ENCODE results near the gene IL1R2.

Gene IL1R2, protein sequence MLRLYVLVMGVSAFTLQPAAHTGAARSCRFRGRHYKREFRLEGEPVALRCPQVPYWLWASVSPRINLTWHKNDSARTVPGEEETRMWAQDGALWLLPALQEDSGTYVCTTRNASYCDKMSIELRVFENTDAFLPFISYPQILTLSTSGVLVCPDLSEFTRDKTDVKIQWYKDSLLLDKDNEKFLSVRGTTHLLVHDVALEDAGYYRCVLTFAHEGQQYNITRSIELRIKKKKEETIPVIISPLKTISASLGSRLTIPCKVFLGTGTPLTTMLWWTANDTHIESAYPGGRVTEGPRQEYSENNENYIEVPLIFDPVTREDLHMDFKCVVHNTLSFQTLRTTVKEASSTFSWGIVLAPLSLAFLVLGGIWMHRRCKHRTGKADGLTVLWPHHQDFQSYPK

DNA sequence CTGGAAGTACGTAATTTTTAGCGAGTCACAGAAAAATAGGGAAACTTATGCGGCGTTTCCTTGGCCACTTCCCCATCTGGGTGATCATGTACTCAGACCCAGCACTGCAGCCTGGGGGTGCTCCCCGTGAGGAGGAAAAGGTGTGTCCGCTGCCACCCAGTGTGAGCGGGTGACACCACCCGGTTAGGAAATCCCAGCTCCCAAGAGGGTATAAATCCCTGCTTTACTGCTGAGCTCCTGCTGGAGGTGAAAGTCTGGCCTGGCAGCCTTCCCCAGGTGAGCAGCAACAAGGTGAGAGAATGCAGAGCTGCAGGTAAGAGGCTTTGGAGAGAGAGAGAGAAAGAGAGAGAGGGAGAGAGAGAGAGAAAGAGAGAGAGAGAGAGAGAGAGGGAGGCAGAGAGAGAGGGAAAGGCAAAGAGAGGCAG, at the start of gene IL1R2:
Gene IL1R2, plus strand, starts transcription at position 240 of the 425 bp plus-strand sequence. CDS start 16,616 bp downstream, outside the sequence.
- no peak for DNase-seq

DNA sequence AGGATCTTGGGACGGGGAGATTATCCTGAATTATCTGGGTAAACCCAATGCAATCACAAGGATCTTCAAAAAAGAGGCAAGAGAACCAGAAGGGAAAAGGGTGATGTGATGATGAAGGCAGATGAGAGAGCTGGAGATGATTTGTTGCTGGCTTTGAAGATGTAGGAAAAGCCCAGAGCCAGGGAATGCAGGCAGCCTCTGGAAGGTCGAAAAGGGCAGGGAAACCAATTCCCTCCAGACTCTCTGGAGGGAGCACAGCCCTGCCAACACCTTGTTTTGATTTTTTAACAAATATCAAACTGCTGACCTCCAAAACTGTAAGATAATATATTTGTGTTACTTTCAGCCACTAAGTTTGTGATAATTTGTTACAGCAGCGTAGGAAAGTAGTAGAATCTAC, 48.9 kb upstream of the IL1R2 start:
- DNase-seq, result no peak

DNA sequence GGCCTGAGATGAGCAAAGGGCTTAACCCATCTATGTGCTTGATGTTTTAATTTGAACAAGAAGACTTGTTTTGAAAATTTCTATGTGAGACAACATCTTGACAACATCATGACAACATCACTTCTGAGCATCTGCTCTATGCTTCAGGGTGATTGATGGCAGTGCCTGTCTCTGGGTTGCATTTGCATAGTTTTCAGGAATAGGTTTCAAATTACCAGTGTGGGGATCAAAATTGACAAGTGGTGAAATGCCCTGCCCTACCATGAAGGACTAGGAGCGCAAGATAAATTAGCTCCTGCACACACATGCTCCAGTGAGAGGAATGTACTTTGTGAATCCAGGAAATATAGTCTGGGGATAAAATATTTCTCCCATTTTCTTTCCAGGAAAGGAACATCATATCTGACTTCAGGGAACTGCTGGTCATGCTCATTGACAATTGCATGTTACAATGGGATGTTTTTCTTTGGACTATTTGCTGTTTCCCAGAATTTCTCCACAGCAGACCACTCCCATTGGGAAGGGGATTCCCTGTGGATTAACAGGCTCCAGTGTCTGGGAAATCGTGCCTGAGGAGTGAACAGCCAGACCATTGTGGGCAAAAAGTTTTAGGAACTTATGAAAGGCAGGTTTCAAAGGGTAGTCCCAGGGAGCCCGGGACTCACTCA, 45.3 kb upstream of the IL1R2 start:
- no peak for DNase-seq

DNA sequence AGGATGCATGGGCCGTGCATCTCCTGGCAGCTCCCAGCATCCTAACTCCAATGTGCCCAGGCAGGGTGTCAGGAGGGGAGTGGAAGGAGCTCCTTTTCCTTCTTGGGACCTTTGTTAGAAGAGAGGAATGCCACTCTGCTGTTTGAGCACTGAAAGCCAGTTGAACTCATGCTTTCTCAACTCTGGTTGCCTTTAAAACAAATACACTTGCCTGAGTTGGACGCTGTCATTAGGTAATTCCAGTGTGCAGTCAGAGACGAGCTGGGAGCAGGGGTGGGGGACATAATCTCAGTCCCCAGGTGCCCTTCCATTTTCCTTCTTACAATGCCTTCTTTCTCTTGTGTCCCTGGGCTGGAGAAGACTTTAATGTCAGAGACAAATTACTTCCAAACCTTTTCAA, 44.4 kb upstream of the IL1R2 start:
- no peak for DNase-seq

DNA sequence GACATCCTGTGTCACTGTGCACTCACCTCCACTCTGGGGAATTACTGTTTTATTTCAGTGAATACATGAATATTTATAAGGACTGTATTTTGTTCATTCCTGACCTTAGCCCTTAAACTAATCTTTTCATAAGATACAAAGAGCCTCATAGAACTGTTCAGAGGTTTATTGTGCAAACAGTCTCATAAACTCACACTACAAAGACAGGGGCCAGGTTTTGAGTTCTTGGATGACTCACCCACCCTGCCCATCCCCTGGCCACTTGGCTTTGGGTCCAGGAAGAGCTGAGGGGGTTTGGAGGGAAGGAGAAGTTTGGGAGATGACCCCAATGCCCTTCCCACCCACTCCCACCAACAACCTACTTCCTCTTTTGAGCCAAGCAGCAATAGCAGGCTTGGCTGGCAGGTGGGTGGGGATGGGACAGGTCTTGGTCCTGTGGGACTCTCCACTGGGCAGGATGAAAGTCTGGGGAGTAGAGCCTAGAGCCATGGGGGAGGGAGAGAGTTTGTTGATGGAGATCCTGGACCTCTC, 43.1 kb upstream of the IL1R2 start:
- DNase-seq, result no peak

DNA sequence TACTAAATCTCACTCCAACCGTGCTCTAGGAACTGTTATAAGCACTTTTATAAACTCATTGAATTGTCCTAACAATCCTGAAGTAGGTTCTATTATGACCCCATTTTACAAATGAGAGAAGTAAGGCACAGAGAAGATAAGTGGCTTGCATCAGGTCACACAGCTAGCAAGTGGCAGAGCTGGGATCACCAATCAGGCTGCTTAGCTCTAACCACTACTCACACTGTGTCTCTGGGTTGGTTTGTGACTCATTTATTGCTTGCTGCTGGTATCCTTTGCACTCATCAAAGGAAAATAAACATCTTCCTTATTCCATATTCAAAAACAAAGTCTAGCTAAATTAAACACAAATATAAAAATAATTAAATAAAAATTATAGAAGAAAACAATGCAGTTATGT, 42.5 kb upstream of the IL1R2 start:
- no peak for DNase-seq

DNA sequence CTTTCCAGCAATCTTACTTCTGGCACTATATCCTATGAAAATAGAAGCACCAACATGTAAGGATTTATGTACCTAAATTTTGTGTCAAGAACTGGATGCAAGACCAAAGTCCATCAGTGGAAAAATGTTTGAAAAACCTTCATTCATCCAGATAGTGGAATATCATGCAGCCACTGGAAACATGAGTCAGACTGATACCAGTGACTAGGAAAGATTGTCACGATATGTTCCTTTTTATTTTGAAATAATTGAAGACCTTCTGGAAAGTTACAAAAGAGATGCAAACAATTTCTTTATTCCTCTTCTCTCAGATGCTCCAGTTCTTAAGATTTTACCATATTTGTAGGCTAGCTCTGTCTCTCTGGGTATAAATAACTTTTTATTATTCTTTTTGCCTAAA, 40.5 kb upstream of the IL1R2 start:
- no peak for DNase-seq

DNA sequence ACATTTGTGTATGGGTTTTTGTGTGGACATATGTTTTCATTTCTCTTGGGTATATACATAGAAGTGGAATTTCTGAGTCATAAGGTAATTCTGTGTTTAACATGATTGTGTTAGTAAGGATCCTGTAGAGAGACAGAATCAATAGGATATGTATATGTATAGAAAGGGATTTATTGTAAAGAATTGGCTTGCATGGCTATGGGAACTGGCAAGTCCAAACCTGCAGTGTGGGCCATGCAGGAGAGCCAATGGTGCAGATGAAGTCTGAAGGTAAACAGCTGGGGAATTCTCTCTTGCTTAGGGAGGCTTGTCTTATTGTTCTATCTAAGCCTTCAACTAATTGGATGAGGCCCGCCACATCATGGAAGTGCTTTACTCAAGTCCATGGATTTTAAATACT, 39.2 kb upstream of the IL1R2 start:
- no peak for DNase-seq

DNA sequence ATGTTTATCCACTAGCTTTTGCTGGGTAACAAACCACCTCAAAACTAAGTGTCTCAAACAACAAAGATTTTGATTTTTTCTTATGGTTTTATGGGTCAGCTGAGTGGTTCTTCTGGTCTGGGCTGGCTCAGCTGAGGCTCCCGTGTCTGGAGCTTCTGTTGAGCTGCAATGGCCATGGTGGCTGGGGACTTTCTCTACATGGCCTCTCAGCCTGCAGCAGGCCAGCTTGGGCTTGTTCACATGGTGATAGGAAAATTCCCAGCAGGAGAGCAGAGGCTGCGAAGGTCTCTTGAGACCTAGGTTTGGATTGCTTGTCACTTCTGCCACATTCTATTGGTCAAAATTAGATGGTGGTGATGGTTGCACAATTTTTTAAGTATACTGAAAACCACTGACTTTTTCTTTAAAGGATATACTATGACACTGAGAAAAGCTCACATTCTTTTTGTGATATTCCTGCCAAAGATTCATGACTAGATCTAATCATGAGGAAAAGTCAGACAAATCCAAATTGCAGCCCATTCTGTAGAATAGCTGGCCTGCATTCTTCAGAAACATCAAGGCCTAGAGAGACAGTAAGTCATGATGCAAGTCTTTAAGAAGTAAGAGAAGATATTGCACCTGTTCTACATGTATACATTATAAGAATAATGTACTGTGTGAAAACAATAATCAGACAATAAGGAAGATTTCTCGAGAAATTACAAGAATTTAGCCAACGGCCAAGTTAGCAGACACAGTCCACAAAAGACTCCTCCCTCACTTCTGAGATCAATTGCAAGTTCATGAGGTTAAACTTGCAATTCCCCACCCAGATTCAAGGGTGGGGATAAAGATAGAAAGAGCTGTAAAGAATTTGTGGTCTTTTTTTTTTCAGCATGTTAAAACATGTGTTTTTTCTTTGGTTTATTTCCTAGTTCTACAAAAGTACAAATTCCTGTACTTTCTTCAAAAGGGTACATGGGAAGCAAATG, 35.0 kb upstream of the IL1R2 start:
- DNase-seq, result no peak

DNA sequence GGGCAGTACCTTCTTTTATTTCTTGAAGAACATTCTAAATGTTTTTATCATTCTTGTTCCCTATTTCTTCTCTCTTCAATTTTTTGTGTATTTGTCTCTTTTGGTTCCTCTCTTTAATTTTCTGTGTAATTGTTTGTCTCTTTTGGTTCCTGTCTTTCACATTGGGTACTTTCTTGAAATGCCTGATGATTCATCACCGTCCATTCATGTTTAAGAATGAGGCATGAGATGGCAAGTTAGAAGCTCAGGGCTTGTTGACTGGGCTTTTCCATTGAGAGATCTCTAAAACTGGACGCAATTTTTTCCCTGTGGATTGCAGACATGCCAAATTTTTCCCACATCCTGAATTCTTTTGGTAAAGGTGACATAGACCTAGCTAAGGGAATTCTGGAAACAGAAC, 33.7 kb upstream of the IL1R2 start:
- DNase-seq, result no peak

DNA sequence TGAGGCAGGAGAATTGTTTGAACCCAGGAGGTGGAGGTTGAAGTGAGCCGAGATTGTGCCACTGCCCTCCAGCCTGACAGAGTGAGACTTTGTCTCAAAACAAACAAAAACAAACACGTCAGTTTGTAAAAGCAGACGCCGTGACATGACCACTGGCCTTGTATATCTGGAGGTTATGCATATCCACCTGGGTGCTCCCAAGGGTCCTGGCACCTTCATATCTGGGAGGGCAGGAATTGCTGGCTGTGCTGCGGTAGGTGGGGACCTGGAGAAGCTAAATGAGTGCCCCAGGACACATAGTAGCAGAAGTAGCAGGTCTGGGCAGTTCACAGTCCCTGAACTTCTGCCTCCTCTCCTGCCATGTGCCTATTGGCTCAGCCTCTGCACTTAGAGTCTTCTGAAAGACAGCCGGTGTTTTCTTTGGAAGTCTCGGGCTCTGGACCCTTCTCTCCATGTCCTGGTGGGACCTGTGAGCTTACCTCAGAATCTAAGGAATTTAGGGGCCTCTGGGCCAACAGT, 30.9 kb upstream of the IL1R2 start:
- no peak for DNase-seq

DNA sequence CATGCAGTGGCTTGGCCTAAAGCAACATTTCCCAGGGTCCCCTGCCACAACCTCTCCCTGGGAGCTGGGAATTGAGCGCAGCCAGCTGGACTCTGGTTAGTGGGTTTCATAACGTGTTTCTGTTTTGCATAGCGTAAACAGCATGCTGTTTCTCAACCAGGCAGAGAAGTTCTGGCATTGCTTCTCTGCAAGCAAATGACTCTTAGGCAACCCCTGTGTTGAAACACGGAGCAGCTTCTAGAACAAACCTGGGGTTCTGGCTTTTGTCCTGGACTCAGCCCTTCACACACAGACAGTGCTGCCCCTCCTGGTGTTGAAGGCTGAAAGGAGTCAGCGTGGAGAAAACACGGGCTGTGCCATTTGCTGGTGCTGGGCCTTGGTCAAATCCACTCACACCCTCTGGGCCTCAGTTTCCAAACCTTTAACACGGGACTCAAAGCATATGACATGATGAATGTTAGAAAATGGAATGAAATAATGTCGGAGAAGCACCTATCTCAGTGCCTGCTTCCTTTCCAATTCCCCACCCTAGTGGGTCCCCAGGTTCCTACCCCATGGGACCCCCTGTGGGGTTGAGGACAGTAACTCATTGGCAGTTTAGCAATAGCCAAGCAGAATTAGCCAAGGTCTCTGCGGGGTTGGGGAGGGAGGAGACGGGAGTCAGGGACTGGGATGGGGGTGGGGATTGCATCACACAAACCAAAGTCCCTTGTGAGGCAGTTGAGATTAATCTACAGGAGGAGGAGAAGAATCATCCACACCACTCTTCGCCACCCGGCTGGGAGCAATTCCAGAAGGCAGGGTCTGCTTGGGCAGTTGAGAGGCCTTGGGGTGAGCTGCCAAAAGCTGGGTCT, 30.2 kb upstream of the IL1R2 start:
- DNase-seq, result no peak

DNA sequence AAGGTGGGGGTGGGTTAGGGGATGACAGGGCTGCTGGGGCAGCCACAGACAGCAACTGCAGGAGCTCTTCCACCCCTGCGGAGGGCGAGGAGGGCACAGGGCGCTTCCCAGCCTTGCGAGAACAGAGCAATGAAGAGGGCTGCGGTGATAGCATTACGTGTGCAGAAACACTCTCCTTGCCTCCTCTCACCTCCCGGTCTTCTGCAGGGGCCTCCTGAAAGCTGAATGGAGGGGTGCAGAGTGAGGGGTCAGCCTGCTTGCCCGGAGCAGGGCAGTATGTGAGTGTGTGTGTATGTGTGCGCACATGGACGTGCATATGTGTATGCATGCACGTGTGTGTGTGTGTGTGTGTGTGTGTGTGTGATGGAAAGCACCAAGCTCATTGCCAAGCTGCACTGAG, 29.5 kb upstream of the IL1R2 start:
- no peak for DNase-seq

DNA sequence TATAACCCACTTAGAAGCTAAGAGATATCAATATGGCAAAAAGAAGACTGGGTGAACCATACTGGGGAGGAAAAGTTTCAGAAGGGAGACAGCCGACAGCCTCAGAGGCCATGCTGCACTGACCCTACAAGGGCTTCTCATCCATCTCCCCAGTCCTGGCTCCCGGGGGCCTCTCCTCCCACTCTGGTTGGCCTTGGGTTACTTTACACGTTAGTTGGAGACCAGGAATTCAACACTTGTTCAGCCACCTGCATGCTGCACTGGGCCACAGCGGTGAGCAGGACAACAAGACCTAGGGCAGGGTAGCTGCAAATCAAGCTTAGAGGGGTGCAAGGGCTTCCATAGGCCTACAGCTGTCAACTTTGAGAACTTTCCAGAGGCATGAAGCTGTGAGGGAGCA, 28.6 kb upstream of the IL1R2 start:
- DNase-seq, result no peak

DNA sequence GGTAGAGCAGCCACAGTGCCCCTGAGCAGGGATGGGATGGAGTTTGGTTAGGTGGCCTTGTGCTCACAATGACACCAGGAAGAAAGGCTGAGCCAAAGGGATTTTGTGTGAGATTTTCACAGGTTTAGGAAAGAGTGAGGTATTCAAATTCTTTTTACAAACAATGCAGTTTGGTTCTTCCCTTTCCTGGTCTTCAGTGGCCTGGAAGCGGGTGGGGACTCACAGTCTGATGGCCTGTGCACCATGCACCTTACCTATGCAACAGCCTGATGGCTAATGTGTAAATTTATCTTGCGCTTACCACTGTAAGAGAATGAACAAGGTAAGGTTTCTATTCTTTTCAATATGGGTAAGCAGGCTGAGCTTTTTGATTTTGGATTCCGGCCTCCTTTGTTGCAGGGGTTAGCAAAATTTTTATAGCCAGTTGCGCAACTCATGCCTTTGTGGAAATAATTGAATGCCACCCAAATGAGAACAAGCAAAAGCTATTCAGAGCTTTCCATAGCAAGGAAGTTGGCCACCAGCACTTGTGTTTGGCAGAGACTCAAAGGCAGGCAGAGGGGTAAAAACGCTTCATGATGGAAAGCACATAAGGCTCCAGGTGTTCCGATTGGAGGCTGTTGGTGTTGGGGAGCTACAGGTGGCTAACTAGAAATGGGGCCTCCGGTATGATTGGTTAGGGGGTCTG, 23.8 kb upstream of the IL1R2 start:
- no peak for DNase-seq

DNA sequence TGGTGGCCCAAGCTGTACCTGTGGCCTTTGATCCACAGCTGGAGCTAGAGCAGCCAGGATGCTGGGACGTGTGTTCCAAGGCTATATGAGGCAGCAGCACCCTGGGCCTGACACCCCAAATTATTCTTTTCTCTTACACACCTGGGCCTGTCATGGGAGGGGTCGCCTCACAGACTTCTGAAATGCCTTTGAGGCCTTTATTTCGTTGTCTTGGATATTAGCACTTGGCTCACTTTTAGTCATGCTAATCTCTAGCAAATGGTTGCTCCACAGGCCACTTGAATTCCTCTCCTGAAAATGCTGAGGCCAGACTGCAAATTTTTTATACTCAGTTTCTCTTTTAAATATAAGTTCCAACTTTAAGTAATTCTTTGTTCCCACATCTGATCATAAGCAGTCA, 22.0 kb upstream of the IL1R2 start:
- no peak for DNase-seq

DNA sequence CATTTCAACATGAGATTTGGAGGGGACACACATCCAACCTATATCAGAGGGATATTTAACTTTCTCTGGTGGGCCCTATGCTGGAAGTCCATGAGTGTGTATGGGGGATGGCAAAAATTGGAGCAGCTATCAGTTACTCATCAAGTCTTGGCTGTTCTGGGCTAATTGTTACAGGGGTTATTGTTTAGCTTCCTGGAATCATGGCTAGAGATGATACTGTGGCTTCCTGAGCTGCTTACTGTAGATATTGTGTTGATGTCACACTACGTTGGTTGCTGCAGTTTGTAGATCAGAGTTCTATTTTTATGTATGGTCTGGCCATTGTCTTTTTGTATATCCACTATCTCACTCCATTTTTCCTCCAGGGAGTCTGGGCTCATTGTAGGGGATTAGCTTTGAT, 20.9 kb upstream of the IL1R2 start:
- no peak for DNase-seq

DNA sequence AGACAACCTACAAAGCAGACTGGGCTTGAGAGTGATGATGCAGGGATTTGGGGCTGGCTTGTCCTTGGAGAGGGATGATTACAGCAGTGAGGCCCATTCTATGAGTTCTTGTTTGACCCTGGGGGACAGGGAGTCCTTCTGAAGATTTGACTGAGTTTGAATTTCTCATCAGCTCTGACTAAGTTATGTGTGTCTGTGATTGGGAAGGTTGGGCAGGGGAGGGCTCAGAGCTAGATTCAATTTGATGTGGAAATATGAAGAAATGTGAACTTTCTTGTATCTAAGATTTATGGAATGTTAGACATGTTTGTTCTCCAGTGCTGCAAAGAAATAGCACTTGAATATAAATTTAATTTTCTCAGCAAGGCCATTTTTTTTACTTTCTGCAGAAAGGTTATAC, 19.9 kb upstream of the IL1R2 start:
- no peak for DNase-seq

DNA sequence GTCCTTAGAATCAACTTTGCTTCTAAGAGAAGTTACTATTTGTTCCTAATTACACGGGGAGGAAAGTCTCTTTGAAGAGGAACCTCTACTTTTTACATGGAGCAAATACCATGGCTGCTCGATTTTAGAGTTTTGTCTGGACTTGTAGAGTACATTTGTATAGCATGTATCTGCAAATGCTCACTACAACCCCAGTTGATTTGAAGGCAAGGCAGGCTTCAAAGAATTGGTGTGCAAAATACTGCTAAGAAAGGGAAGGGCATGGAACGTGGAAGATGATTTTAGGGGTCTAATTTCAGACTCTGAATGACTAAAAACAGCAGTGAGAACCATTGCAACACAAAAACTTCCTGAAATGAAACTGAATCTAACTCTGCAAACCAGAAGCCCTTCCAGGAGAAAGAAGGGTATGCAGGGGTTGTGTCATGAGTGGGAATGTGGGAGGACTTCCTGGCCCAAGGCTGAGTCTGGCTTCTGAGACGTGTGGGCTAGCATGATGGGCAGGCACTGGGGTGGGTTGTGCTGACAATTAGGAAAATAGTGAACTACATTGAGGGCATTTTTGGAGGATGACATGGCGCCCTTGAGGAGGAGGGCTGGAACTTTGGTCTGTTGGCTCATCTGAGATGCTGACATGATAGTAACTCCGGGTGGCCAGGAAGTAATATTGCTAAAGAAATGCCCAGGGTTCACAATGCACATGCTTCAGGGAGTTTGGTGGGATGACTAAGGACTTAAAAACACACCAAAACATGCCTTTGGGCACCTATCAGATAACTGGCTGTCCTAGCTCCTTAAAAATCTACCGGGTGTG, 18.9 kb upstream of the IL1R2 start:
- DNase-seq, result no peak

DNA sequence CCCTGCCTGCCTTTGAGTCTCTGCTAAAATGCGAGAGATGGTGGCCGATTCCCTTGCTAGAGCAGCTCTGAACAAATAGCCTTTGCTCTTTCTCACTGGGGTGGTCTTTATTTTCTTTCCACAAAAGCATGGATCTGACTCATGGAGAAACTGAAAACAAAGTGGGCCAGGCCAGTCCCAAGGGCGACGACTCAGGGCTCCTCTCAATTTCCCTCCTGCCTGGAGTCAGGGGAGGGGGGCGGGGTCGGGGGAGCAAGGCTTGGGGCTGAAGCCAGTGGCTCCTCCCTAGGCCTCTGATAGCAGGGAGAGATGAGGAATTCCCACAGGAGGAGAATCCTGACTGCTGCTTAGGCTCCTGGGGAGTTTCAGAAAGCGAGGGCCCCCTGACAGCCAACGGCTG, 17.1 kb upstream of the IL1R2 start:
- no peak for DNase-seq
